Amniotic stem cell (primary cell): Measurements from ENCODE around the gene CEMP1.
"Not testable (repeated sequence)": the region's sequence is repeated elsewhere in the genome, so short reads cannot be mapped to it uniquely, and the experiment has no call there.

Experiments used
- DNase-seq: peaks from one replicate; lab custom pipeline; 2025; lab: John Stamatoyannopoulos, UW

Gene CEMP1, protein sequence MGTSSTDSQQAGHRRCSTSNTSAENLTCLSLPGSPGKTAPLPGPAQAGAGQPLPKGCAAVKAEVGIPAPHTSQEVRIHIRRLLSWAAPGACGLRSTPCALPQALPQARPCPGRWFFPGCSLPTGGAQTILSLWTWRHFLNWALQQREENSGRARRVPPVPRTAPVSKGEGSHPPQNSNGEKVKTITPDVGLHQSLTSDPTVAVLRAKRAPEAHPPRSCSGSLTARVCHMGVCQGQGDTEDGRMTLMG

DNA sequence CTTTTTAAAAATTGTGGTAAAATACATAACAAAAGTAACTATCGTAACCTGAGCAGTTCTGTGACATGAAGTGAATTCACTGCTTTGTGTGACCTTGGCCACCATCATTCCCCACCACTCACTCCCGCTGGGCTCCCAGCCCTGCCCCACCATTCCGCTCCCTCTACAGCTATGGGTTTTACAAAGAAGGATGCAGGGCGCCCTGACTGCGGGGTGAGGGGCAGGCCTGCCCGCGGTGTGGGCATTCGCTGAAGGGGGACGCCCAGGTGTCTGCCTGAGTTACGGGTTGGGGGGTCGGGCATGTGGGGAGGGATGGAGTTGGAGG, at the start of gene CEMP1:
TSS of gene CEMP1 (minus strand) at position 38 of the 325 bp plus-strand sequence. CDS start 335 bp downstream, outside the sequence.
- DNase-seq = no peak

DNA sequence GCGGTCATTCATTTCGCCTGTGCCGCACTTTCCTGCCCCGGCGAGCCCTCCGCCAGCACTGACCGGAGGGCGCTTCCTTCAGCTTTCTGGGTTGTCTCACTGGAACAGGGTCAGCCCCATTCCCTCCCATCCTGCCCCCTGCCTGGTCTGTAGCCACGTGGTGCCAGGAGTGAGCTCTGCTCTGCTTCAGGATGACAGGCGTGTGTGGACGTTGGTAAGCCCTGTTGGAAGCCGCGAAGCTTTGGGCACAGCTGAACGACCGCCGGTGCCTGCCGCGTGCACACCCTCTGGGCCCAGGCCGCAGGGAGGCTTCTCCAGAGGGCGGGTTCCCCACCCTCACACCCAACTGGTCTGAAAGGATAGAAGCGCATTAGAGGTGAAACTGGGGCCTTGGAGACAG, 49.6 kb upstream of the CEMP1 start:
- not testable (repeated sequence) for DNase-seq

DNA sequence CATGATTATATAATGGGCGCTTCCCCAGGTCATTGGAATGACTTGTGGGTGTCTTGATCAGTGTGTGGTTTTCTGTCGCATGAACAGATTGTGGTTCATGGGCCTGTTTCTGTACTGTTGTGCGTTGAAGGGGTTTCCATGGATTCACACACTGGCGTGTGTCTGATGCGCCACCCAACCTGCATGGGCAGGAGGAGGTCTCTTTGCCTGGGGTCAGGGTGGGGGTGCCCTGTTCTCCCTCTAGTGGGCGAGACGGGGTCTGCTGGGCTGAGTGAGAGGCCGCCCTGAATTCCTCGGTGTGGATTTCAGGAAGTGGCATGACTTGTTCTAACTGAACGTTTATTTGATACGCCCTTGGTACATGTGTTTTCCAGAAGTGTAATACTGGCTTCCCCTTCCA, 48.9 kb upstream of the CEMP1 start:
- DNase-seq = not testable (repeated sequence)

DNA sequence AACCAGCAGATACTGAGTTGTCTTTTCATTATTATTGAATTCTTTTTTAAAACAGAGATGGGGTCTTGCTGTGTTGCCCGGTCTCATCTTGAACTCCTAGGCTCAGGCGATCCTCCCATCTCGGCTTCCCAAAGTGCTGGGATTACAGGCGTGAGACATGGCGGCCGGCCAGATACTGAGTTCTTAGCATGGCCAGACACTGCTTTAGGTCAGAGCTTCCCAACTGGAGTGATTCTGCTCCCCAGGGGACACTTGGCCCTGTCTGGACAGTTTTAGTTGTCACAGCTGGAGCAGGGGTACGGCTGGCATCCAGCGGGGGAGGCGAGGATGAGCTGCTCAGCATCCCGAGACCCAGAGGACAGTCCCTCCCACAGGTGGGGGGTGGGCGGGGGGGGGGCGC, 47.7 kb upstream of the CEMP1 start:
- DNase-seq = not testable (repeated sequence)

DNA sequence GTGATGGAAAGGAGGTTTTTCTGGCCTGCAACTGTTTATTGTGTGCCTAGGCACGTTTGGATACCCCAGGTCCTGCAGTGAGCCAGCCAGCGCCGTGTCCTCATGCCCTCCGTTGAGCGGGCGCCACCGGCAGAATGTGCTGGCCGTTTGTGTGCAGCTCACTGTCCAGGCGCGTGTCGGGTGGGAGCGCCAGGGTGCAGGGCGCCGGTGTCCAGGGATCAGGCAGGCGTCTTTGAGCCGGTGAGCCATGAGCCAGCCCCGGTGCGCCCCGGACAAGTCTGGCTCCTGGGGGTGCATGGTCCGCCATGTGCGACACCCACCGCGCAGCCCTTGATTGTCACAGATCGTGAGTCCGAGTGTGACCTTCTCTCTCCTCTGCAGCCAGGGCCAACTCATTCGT, 45.8 kb upstream of the CEMP1 start:
- DNase-seq = not testable (repeated sequence)

DNA sequence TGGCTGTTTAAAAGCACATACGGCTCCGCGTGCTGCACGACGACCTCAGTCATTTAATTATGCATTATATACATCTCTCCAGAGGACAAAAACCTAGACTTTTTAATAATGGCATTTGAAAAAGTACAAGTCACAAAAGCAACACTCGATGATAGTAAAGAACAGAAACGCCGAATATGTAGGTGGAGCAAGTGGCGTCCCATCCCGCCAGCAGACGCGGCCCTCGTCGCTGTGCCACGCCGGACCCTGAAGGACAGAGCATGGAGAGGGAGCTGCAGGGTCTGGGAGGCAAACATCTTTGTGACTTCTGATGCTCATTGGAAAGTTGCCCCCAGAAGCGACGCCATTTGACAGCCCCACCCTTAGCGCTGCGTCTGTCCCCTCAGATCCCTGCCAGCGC, 44.6 kb upstream of the CEMP1 start:
- not testable (repeated sequence) for DNase-seq

DNA sequence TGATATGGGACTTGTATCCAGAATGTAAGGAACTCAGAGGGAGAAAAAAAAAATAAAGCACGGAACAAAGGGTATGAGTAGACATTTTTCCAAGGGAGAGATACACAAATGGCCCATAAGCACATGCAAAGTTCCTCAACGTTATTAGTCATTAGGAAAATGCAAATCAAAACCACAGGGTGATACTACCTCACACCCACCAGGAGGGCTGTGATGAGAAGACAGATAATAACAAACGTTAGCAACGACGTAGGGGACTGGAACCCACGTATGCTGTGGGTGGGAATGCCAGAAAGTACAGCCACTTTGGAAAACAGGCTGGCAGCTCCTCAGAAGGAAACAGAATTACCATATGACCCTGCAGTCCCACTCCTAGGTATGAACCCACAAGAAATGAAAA, 41.5 kb upstream of the CEMP1 start:
- not testable (repeated sequence) for DNase-seq

DNA sequence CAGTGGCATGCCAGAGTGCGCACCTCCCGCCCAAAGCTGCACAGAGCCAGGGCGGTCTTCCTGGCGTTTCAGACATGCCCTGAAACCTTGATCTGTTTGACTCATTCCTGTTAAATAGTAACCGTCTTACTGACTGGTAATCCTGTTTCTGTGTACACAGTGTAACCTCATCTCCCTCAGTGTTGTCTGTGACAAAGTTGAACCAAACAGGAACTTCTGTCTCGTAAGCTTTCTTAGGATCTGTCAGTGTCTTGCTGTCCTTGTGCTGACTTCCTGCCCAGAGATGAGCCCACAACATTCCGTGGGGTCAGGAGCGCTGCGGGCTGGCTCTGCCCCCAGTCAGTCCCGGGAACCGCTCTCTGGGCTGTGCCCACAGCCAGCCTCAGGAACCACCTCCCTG, 37.4 kb upstream of the CEMP1 start:
- DNase-seq = not testable (repeated sequence)

DNA sequence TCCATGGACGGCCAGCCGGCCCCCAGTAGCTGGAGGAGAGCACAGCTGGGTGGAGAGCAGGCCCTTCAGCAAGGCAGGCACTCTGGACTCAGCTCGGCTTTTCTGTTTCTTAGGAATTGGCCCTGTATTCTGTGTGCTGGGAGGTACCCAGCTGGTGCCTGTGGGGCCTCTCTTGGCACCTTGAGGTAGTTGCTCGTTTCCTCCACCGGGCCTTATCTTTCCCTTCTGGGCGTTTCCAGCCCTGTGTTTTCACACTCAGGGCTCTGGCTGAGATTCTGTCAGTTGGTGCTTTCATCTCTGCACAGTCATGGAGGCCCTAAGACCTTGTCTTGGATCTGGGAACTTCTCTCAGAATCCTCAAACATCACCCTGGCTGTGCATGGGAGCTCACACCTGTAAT, 36.3 kb upstream of the CEMP1 start:
- not testable (repeated sequence) for DNase-seq

DNA sequence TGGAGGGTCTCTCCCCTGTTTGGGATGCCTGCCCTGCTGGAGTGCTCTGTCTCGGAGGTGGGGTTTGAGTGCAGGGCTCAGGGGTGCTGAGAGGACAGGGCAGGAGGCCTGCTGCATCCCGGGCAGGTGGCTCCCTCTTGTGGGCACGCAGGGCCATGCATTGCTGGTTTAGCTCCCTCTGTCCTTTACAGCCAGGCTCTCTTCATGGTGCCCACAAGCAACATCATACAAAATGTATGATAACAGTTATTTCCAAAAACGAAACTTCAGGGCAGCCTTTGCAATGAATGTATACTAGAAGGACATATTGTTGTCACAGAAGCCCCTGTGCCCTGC, 29.6 kb upstream of the CEMP1 start:
- not testable (repeated sequence) for DNase-seq

DNA sequence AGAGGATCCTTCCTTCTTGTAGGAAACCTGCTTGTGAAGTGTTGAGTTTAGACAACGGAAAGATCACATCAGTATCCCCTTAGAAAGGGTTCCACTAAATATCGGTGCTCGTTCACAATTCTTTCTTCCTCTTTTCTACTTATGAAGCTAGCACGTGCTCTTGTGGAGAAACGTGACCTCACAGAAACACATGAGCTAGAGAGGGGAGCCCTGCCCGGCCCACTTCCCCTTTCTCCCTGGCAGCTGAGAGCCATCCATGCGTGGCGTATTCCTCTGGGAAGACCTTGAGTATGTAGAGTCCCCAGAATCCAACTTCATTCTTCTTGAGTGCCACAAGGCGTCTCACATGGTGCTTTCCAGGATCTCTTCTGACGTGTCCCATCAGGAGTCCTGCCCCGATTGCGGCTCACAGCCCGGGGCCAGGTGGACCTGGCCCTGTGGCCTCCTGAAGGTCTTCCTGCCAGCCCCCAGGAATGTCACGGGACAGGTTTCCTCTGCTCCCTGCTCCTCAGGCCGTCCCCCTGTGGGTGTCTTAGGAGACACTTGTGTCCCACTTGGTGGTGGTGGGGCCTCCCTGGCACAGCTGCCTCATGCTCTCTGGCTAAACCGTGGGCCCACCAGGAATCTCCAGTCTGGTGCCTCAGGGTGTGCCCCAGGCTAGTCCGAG, 29.1 kb upstream of the CEMP1 start:
- not testable (repeated sequence) for DNase-seq

DNA sequence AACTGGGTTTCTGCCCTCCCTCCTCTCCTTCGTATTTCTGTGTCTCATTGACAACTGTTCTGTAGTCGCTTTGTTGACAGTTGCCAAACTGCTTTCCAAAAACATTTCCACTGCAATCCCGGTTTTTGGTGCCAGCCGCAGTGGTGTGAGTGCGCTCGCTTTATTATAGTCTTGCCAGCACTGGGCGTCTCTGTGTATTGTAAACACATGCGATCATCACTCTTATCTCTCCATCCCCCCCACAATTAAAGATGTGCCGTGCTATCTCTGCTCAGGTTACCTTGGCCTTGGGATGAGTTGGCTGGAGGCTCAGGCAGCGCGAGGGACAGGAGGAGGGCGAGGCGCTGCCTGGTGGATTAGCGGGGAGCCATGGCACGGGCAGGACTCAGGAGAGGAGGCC, 25.9 kb upstream of the CEMP1 start:
- DNase-seq = not testable (repeated sequence)

DNA sequence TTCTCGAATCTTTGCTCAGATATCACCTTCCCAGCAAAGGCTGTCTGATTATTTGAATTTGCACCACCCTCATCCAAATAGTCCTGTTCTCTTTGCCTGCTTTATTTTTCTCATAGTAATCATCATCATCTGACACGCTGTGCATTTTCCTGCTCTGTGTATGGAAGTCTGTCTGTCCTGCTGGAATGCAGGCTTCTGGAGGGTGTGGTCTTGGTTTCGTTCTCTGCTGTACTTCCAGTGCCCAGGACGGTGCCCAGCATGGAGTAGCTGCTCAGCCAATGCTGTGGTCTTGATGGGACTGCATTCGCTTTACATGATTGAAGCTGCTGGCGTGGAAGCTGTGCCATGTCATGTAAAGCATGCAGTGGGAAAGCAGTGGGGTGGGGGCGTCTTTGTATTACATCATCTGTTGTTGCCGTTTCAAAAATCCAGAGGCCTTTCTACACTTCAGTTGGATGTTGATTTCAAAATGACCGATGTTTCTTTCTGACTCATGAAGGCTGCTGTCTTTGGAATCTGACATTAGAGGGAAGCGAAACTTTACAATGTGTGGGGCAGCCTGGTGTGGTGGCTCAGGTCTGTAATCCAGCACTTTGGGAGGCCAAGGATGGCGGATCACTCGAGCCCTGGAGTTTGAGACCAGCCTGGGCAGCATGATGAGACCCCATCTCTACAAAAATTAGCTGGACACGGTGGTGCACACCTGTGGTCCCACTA, 23.7 kb upstream of the CEMP1 start:
- DNase-seq = not testable (repeated sequence)

DNA sequence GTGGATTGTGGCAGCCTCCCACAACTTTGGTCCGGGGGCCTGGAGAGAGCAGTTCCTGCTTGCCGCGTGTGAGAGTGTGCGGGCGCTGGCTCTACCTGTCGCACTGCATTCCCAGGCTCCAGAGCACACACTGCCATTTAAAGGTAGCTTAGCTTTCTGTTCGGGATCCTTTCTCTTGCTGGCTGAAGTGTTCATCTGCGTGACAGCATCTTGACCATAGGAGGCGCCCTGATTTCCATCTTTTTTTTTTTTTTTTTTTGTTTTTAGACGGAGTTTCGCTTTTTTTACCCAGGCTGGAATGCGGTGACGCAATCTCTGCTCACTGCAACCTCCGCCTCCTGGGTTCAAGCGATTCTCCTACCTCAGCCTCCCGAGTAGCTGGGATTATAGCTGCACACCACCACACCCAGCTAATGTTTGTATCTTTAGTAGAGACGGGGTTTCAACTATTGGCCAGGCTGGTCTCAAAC, 20.2 kb upstream of the CEMP1 start:
- DNase-seq = not testable (repeated sequence)

DNA sequence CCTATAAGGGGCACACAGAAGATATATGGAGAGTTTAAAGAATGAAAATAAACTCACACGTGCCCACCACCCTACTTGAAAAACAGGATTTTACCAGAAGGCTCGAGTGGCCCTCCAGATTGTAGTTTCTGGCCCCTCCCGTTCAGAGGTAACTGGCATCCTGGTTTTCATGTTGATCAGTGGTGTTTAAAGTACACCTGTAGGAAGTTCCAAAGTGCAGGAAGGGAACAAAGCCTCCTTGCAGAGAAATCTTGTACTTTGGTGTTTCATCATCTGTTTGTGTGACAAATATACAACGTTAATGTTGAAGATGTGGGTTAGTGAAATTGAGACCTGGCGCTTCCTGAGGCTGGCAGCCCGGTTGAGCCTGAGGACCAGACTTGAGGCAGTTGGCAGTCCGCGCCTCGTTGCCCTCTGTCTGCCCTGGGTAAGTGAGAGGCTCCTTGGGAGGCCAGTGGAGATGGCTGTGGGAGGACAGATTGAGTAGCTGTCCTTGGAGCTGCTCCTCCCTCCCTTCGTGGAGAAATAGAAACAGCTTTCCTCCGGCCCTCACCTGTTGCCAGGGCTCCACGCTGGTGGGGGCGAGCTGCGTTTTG, 19.2 kb upstream of the CEMP1 start:
- not testable (repeated sequence) for DNase-seq

DNA sequence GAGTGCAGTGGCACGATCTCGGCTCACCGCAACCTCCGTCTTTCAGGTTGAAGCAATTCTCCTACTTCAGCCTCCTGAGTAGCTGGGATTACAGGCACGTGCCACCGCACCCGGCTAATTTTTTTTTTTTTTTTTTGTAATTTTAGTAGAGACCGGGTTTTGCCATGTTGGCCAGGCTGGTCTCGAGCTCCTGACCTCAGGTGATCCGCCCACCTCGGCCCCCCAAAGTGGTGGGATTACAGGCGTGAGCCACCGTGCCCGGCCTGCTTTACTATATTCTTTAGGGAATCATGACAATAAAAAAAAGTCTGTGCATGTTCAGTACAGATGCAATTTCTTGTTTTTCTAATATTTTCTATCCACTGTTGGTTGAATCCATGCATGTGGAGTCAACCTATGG, 12.6 kb upstream of the CEMP1 start:
- not testable (repeated sequence) for DNase-seq

DNA sequence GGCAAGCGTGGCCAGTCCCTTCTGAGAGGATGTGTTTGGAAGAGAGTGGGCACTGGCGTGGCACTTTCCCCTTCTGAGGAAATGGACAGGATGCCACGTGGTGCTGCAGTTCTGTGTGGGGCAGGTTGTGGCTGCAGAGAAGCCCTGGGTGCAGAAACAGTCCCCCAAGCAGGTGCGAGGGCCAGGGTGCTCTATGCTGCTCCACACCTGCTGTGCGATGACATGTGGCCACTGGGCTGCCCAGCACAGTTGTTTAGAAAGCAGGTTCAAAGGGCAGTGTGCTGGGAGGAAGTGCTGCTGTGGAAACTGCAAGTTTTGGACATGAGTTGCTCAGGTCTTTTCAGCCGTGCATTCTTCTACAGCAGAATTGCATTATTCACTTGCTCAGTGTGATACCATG, 10.2 kb upstream of the CEMP1 start:
- not testable (repeated sequence) for DNase-seq

DNA sequence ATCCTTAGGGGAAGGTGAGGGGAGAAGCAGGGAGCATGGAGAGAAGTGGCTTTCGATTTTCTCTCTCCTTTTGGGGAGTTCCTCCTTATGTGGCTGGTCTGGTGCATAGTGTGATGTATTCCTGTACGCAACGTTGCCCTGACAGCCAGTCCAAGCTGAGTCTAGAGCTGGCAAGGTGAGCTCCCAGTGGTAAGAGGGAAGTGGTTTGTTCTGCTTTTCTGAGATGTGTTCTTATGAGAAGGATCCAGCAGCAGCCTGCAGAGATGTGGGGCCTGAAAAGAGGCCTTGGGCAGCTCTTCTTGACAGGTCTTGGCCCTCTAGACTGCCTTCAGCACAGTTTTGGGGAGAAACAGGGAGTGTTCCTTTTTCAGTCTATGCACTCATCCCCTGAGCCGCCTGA, 9.7 kb upstream of the CEMP1 start:
- DNase-seq = not testable (repeated sequence)

DNA sequence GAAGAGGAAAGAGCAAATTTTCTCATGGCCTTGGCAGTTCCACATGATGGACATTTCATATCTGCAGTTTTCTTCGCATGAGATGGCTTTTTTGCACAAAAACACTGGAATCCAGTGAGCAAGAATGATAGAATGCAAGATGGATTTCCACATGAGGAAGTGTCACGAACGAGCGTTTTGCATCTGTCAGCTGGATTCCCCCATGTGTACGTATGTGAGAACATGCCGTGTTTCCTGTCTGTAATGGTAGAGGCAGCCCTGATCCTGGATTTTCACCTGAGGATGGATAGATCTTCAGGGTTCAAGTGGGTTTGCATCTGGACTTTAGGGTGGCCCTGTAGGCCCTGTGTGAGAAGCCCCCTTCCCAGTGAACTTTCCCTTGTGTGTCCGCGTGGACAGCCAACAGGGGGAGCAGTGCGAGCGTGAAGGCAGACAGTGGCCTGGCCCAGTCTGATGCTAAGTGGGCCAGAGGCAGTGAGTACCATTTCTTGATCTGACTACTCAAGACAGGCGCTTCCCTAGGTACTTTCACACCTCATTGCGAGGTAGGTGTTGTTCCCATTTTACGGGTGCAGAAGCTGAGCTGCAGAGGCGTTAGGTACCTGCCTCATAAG, 8.7 kb upstream of the CEMP1 start:
- not testable (repeated sequence) for DNase-seq

DNA sequence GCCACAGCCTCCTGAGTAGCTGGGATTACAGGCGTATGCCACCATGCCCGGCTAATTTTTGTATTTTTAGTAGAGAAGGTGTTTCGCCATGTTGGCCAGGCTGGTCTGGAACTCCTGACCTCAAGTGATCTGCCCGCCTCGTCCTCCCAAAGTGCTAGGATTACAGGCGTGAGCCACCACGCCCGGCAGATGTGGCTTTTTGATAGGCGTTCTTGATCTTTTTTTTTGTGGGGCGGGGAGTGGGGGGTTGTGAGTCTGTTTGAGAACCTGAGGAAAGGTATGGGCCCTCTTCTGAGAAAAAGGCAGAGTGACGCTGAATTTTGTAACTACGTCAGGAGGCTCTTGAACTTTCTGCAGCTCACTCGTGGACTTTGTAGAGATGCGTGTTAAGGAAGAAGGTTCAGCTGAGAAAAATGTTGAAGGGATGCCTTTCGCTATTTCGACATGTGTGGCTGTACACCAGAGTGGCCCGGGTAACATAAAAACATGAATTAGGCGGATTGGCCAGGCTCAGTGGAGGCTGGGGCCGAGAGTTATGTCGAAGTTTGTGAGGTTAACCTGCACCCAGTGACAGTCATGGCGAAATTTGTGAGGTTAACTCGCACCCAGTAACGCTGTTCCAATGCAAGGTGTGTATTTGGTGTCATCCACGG, 8.1 kb upstream of the CEMP1 start:
- not testable (repeated sequence) for DNase-seq

DNA sequence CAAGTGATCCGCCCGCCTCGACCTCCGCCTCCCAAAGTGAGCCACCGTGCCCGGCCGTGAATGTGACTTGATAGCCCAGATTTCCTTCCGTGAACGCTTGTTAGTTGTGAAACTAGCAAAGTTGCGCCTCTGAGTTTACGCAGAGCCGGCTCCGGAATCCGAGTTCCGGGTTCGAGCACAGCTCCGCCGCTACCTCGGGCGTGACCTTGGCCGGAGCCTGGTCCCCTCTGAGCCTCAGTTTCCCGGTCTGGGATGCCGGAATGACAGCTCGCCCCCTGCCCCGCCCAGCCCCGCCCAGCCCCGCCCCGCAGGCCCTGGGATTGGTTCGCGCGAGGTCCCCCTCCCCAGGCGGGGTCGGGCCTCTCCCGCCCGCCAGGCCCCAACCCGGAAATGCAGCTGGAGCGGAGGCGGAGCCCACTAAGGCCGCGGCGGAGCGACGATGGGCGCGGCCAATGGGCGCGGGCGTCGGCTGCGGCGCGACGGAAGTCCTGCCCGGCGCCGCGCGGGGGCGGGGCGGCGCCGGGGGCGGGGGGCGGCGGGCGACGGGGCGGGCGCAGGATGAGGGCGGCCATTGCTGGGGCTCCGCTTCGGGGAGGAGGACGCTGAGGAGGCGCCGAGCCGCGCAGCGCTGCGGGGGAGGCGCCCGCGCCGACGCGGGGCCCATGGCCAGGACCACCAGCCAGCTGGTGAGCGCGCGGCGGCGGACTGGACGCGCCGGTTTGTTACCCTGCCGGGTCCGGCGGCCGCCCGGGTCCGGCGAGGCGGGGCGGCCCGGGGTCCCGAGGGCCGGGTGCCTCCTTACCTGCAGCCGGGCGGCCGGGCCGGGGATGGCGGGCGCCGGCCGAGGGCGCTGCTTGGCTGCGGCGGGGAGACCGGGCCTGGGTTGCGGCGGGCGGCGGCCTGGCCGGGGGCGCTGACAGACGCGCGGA, 6.5 kb upstream of the CEMP1 start, which contains the start of gene PDPK1:
TSS of gene PDPK1 (plus strand) at position 571 of the 929 bp plus-strand sequence. CDS start at position 663, 92 bp downstream.
- peak; percentile 85 for DNase-seq
